ENCODE data around the gene SLC25A21. TPM values are rescaled to one million over a fixed set of nuclear protein-coding genes. Genes with fewer than 3 reads are reported as not detected.

The SLC25A21 gene
- total RNA-seq, 1 donor from 2014 or later, result not detected

GRCh38 chr14:36683083-36683724 lies 489.2 kb downstream of the SLC25A21 start:
- H3K27ac Mint-ChIP-seq, result no peak overlapping the region
- no peaks in the 10 kb centered on the region for H3K36me3 Mint-ChIP-seq (ENCODE audit: low read depth)
- intact Hi-C loops (cut with micrococcal nuclease), result no loop called here
- H3K4me3 Mint-ChIP-seq, result no peak overlapping the region
- peaks cover 2% of the 10 kb centered on the region for H3K27me3 Mint-ChIP-seq
- DNase-seq (no peak), ATAC-seq (ENCODE audit: low read depth) (no peak)
- no peak for TF ChIP-seq CTCF (IDR thresholded peaks at IDR 0.05)
- ChIA-PET POLR2A (no interaction called here), CTCF (no interaction called here)
- H3K4me1 Mint-ChIP-seq, result no peaks in the 10 kb centered on the region
- no peaks in the 10 kb centered on the region for H3K9me3 Mint-ChIP-seq

GRCh38 chr14:36682338-36682737 lies 490.1 kb downstream of the SLC25A21 start:
- no peak for DNase-seq
- Mint-ChIP-seq H3K9me3 (no peaks in the 10 kb centered on the region), H3K27me3 (peaks cover 2% of the 10 kb centered on the region), H3K27ac (no peak overlapping the region), H3K4me3 (no peak overlapping the region), H3K4me1 (no peaks in the 10 kb centered on the region), H3K36me3 (ENCODE audit: low read depth) (no peaks in the 10 kb centered on the region)
- CTCF ChIA-PET, result no interaction called here
- TF ChIP-seq CTCF (IDR thresholded peaks at IDR 0.05), result no peak
- ATAC-seq (ENCODE audit: low read depth), result no peak
- POLR2A ChIA-PET, result no interaction called here
- intact Hi-C loops (cut with micrococcal nuclease), result no loop called here

GRCh38 chr14:36676236-36676635 lies 496.2 kb downstream of the SLC25A21 start:
- intact Hi-C loops (cut with micrococcal nuclease), result no loop called here
- no peak overlapping the region for H3K27ac Mint-ChIP-seq
- ChIA-PET CTCF (no interaction called here), POLR2A (no interaction called here)
- no peaks in the 10 kb centered on the region for H3K4me1 Mint-ChIP-seq
- ATAC-seq (ENCODE audit: low read depth), result no peak
- no peaks in the 10 kb centered on the region for H3K36me3 Mint-ChIP-seq (ENCODE audit: low read depth)
- H3K9me3 Mint-ChIP-seq, result no peaks in the 10 kb centered on the region
- no peak for DNase-seq
- peaks cover 5% of the 10 kb centered on the region for H3K27me3 Mint-ChIP-seq
- TF ChIP-seq CTCF (IDR thresholded peaks at IDR 0.05), result no peak
- no peak overlapping the region for H3K4me3 Mint-ChIP-seq

GRCh38 chr14:36675581-36675980 lies 496.8 kb downstream of the SLC25A21 start:
- DNase-seq (no peak), ATAC-seq (ENCODE audit: low read depth) (no peak)
- no peak for TF ChIP-seq CTCF (IDR thresholded peaks at IDR 0.05)
- no peaks in the 10 kb centered on the region for H3K4me1 Mint-ChIP-seq
- ChIA-PET POLR2A (no interaction called here), CTCF (no interaction called here)
- H3K9me3 Mint-ChIP-seq, result no peaks in the 10 kb centered on the region
- intact Hi-C loops (cut with micrococcal nuclease), result no loop called here
- H3K36me3 Mint-ChIP-seq (ENCODE audit: low read depth), result no peaks in the 10 kb centered on the region
- H3K27me3 Mint-ChIP-seq, result peaks cover 5% of the 10 kb centered on the region
- H3K4me3 Mint-ChIP-seq, result no peak overlapping the region
- no peak overlapping the region for H3K27ac Mint-ChIP-seq

- Mint-ChIP-seq H3K27me3 (peaks cover 5% of the 10 kb centered on the region), H3K4me3 (no peak overlapping the region), H3K36me3 (ENCODE audit: low read depth) (no peaks in the 10 kb centered on the region), H3K4me1 (no peaks in the 10 kb centered on the region), H3K27ac (no peak overlapping the region), H3K9me3 (no peaks in the 10 kb centered on the region)
- POLR2A ChIA-PET, result no interaction called here
- CTCF ChIA-PET, result no interaction called here
- intact Hi-C loops (cut with micrococcal nuclease), result no loop called here
- no peak for TF ChIP-seq CTCF (IDR thresholded peaks at IDR 0.05)
- DNase-seq (no peak), ATAC-seq (ENCODE audit: low read depth) (no peak)
These were observed 497.7 kb downstream of the SLC25A21 start for GRCh38 chr14:36674659-36675058.

Data from activated B cell treated with CpG ODN at 0.5 μM for 24 hours (primary cell).